ENCODE results near the gene PRKAR1A. TPM values are rescaled to one million over a fixed set of nuclear protein-coding genes. Genes with fewer than 3 reads are reported as not detected.

The PRKAR1A gene
- total RNA-seq, 1 donor from 2014 or later, result 201 TPM

DNA sequence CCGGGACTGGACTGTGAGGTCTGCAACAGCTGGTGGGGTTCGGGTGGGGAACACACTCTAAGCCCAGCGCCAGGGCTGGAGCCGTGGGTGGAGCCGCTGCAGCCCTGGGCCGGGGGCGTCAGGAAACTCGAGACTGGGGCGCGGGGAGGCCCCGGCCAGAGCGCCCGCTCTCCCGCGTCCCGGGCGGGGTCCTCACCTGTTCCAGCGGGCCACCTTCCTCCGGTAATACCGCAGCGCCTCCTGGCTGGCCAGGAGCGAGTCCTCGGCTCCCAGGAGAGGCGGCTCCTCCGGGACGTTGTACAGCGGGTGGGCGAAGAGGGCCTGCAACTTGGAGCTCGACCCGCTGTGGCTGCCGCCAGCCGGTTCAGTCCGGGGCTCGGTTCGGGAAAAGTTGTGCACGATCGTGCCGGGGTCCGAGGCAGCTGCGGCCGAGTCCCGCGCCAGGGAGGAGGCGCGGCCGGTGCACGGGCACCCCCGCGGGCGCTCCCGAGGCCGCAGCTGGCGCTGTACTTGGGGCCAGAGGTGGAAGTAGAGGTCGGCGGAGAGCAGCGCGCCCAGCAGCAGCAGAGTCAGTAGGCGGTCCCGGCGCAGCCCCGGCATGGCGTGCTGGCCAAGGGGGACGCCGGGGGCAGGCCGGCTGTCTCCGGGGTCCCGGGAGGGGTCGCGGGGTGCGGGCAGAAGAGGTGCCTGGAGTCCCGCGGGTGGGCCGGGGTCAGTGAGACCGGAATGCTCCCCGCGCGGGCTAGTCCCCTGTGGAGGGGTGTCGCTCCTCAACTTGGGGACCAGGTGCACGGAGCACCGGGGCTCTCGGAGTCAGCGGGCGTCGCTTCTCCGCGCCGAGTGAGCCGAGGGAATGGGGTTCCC lies 88.1 kb downstream of the PRKAR1A start:
- DNase-seq, result no peak

Other genes starting within 250 kb of the PRKAR1A start
- gene SLC16A6, start 221.3 kb upstream of the PRKAR1A start, total RNA-seq, result 2.5 TPM
- 3.3 TPM for gene ARSG, start 220.9 kb upstream of the PRKAR1A start, total RNA-seq
- gene WIPI1, start 54.9 kb upstream of the PRKAR1A start, total RNA-seq, result 44.4 TPM
- 4.7 TPM for gene FAM20A, start 88.9 kb downstream of the PRKAR1A start, total RNA-seq

Measured in skin of body (tissue), 2 donors.